ENCODE results near the gene TNC. TPM values are rescaled to one million over a fixed set of nuclear protein-coding genes. Genes with fewer than 3 reads are reported as not detected.
A peak's percentile ranks its signal among the peaks of the same experiment; 100 is the strongest.

The TNC gene
- total and polyA plus RNA-seq, 2 experiments from 2014 or later = 165 to 319 TPM

- no peaks in the 10 kb centered on the region for H3K9me2 ChIP-seq (ENCODE audit: insufficient read depth)
- H3F3A ChIP-seq (ENCODE audit: insufficient read depth) = peaks cover 39% of the 10 kb centered on the region
- no peaks in the 10 kb centered on the region for H3K27me3 ChIP-seq (replicated peaks; ENCODE audit: insufficient read depth)
- no peak overlapping the region for H3K27ac ChIP-seq
- H3K4me1 ChIP-seq (ENCODE audit: insufficient read depth) = peaks cover 28% of the 10 kb centered on the region
- H3K4me2 ChIP-seq (ENCODE audit: unreplicated experiment) = no peak overlapping the region
- peaks cover 17% of the 10 kb centered on the region for H3K79me2 ChIP-seq (ENCODE audit: insufficient read depth)
- no peak overlapping the region for H3K4me3 ChIP-seq
- H4K20me1 ChIP-seq (ENCODE audit: insufficient read depth) = no peaks in the 10 kb centered on the region
- no peak for TF ChIP-seq EZH2phosphoT487 (IDR thresholded peaks at IDR 0.05; ENCODE audit: insufficient read depth, low read depth)
- H3K36me3 ChIP-seq (ENCODE audit: low read depth) = no peaks in the 10 kb centered on the region
- in situ Hi-C loops (cut with MboI) = no loop called here
- no peaks in the 10 kb centered on the region for H3K9me3 ChIP-seq (ENCODE audit: low read depth)
- DNase-seq = peak; percentile 60
- no peak overlapping the region for H3K9ac ChIP-seq
- no peak overlapping the region for H2AFZ ChIP-seq
These were observed 3.2 kb upstream of the TNC start for GRCh38 chr9:115121181-115121580.

- Histone ChIP-seq H3K79me2 (ENCODE audit: insufficient read depth) (peaks cover 25% of the 10 kb centered on the region), H2AFZ (peak overlapping the region; percentile 57), H3K9me2 (ENCODE audit: insufficient read depth) (no peaks in the 10 kb centered on the region), H3K27ac (peak overlapping the region; percentile 79), H3K4me3 (peak overlapping the region; percentile 91), H3K27me3 (replicated peaks; ENCODE audit: insufficient read depth) (no peaks in the 10 kb centered on the region), H3K4me1 (ENCODE audit: insufficient read depth) (peaks cover 45% of the 10 kb centered on the region), H4K20me1 (ENCODE audit: insufficient read depth) (no peaks in the 10 kb centered on the region), H3K4me2 (ENCODE audit: unreplicated experiment) (peak overlapping the region; percentile 85), H3K36me3 (ENCODE audit: low read depth) (no peaks in the 10 kb centered on the region), H3K9me3 (ENCODE audit: low read depth) (no peaks in the 10 kb centered on the region), H3K9ac (peak overlapping the region; percentile 65), H3F3A (ENCODE audit: insufficient read depth) (peaks cover 60% of the 10 kb centered on the region)
- TF ChIP-seq EZH2 (IDR thresholded peaks at IDR 0.05; ENCODE audit: insufficient read depth, poor library complexity, severe bottlenecking) (no peak), EZH2phosphoT487 (IDR thresholded peaks at IDR 0.05; ENCODE audit: insufficient read depth, low read depth) (no peak)
- in situ Hi-C loops (cut with MboI) = no loop called here
- DNase-seq = peak; percentile 96
- 0 to 1% methylated on average over 8 of the region's 8 CpGs for WGBS, 2 experiments (ENCODE audit: low coverage in 1 of 2, low lambda C conversion rate in 2 of 2, missing lambda C conversion rate in 2 of 2)
These were observed 892 bp upstream of the TNC start for GRCh38 chr9:115118879-115119218.

GRCh38 chr9:115116421-115117284 is 1.3 kb downstream of the TNC start:
- peak overlapping the region; percentile 65 for H3K9ac ChIP-seq
- H3F3A ChIP-seq (ENCODE audit: insufficient read depth) = peaks cover 77% of the 10 kb centered on the region
- H3K9me3 ChIP-seq (ENCODE audit: low read depth) = no peaks in the 10 kb centered on the region
- peak overlapping the region; percentile 85 for H3K4me2 ChIP-seq (ENCODE audit: unreplicated experiment)
- H4K20me1 ChIP-seq (ENCODE audit: insufficient read depth) = no peaks in the 10 kb centered on the region
- H3K9me2 ChIP-seq (ENCODE audit: insufficient read depth) = no peaks in the 10 kb centered on the region
- no peak for TF ChIP-seq EZH2phosphoT487 (IDR thresholded peaks at IDR 0.05; ENCODE audit: insufficient read depth, low read depth)
- TF ChIP-seq EZH2 (IDR thresholded peaks at IDR 0.05; ENCODE audit: insufficient read depth, poor library complexity, severe bottlenecking) = no peak
- no peak for DNase-seq
- H3K27ac ChIP-seq = peak overlapping the region; percentile 79
- H2AFZ ChIP-seq = no peak overlapping the region
- WGBS, 2 experiments (ENCODE audit: low coverage in 1 of 2, low lambda C conversion rate in 2 of 2, missing lambda C conversion rate in 2 of 2) = 63 to 65% methylated on average over 8 of the region's 8 CpGs
- peaks cover 43% of the 10 kb centered on the region for H3K79me2 ChIP-seq (ENCODE audit: insufficient read depth)
- H3K4me1 ChIP-seq (ENCODE audit: insufficient read depth) = peaks cover 49% of the 10 kb centered on the region
- H3K27me3 ChIP-seq (replicated peaks; ENCODE audit: insufficient read depth) = no peaks in the 10 kb centered on the region
- H3K36me3 ChIP-seq (ENCODE audit: low read depth) = no peaks in the 10 kb centered on the region; the same call in 1 of the 2 replicates
- peak overlapping the region; percentile 91 for H3K4me3 ChIP-seq
- in situ Hi-C loops (cut with MboI) = no loop called here

GRCh38 chr9:115115924-115116323 is 2.0 kb downstream of the TNC start:
- H3K27ac ChIP-seq = peak overlapping the region; percentile 79
- H3K79me2 ChIP-seq (ENCODE audit: insufficient read depth) = peaks cover 46% of the 10 kb centered on the region
- peak overlapping the region; percentile 91 for H3K4me3 ChIP-seq
- H3K9me3 ChIP-seq (ENCODE audit: low read depth) = no peaks in the 10 kb centered on the region
- 3% methylated on average over 1 of the region's 1 CpG for WGBS, 2 experiments (ENCODE audit: low coverage in 1 of 2, low lambda C conversion rate in 2 of 2, missing lambda C conversion rate in 2 of 2)
- TF ChIP-seq EZH2phosphoT487 (IDR thresholded peaks at IDR 0.05; ENCODE audit: insufficient read depth, low read depth) (no peak), EZH2 (IDR thresholded peaks at IDR 0.05; ENCODE audit: insufficient read depth, poor library complexity, severe bottlenecking) (no peak)
- in situ Hi-C loops (cut with MboI) = no loop called here
- H3F3A ChIP-seq (ENCODE audit: insufficient read depth) = peaks cover 77% of the 10 kb centered on the region
- H3K4me1 ChIP-seq (ENCODE audit: insufficient read depth) = peaks cover 42% of the 10 kb centered on the region
- no peaks in the 10 kb centered on the region for H3K9me2 ChIP-seq (ENCODE audit: insufficient read depth)
- H3K9ac ChIP-seq = peak overlapping the region; percentile 65
- no peaks in the 10 kb centered on the region for H4K20me1 ChIP-seq (ENCODE audit: insufficient read depth)
- DNase-seq = peak; percentile 94
- H3K4me2 ChIP-seq (ENCODE audit: unreplicated experiment) = peak overlapping the region; percentile 85
- no peaks in the 10 kb centered on the region for H3K27me3 ChIP-seq (replicated peaks; ENCODE audit: insufficient read depth)
- no peaks in the 10 kb centered on the region; the same call in 1 of the 2 replicates for H3K36me3 ChIP-seq (ENCODE audit: low read depth)
- H2AFZ ChIP-seq = no peak overlapping the region

Measured in GM23248 (cell line).